Caco-2 (cell line): ENCODE measurements around the gene LAMTOR4. TPM values are rescaled to one million over a fixed set of nuclear protein-coding genes. Genes with fewer than 3 reads are reported as not detected.

Experiments used
- BruUV-seq: library from RNA; stranded (reverse); fragments of 400-500 nt; replicated peaks from 2 replicates; lab custom pipeline; 2021; lab: Mats Ljungman, UMichigan
- CTCF ChIA-PET: fragments of 300-600 bp; sonication (Branson Sonifier 250); formaldehyde crosslinking; loops from one replicate; lab custom pipeline; 2022; ENCODE audit warnings: antibody characterized with exemption; lab: Charles Lee
- POLR2A ChIA-PET: fragments of 300-600 bp; sonication (Branson Sonifier 250); formaldehyde crosslinking; loops from one replicate; lab custom pipeline; 2022; ENCODE audit warnings: antibody characterized with exemption; lab: Charles Lee
- DNase-seq, 2 experiments: peaks; one replicate each; pipeline versions ENCODE4 v3.0.0 to v3.0.0-alpha.2; 2020 to 2022
- H3K27me3 ChIP-seq: replicated peaks from 2 replicates; pipeline ENCODE4 v1.6.0; 2011; ENCODE audit warnings: low read length; ENCODE audit not compliant: control insufficient read depth, insufficient read depth
- H3K36me3 ChIP-seq: 2 replicates; pipeline ENCODE4 v1.5.1; 2011; ENCODE audit warnings: low read length; ENCODE audit not compliant: control insufficient read depth, insufficient read depth
- H3K4me1 ChIP-seq: fragments of 250-450 bp; sonication (Bioruptor Pico); 2 replicates; pipeline ENCODE4 v1.5.1; 2020; ENCODE audit warnings: mild to moderate bottlenecking
- H3K4me3 ChIP-seq: 2 replicates; pipeline ENCODE4 v1.5.1; 2011; ENCODE audit warnings: low read depth, mild to moderate bottlenecking, control low read depth, low read length
- H3K9me3 ChIP-seq: fragments of 250-450 bp; sonication (Bioruptor Pico); 2 replicates; pipeline ENCODE4 v1.5.1; 2020; ENCODE audit warnings: mild to moderate bottlenecking, moderate library complexity
- H3K27ac Mint-ChIP-seq: one replicate; pipeline ENCODE4 v1.8.0; 2022; ENCODE audit warnings: mixed read lengths; ENCODE audit not compliant: unreplicated experiment
- H3K27me3 Mint-ChIP-seq: one replicate; pipeline ENCODE4 v1.8.0; 2022; ENCODE audit warnings: mixed read lengths; ENCODE audit not compliant: insufficient read depth, unreplicated experiment
- H3K36me3 Mint-ChIP-seq: one replicate; pipeline ENCODE4 v1.8.0; 2022; ENCODE audit warnings: mild to moderate bottlenecking, mixed read lengths; ENCODE audit not compliant: insufficient read depth, unreplicated experiment
- H3K4me1 Mint-ChIP-seq: one replicate; pipeline ENCODE4 v1.8.0; 2022; ENCODE audit warnings: low read depth, mixed read lengths; ENCODE audit not compliant: unreplicated experiment
- H3K4me3 Mint-ChIP-seq: one replicate; pipeline ENCODE4 v1.8.0; 2022; ENCODE audit warnings: mild to moderate bottlenecking, moderate library complexity, mixed read lengths; ENCODE audit not compliant: unreplicated experiment
- H3K9me3 Mint-ChIP-seq: one replicate; pipeline ENCODE4 v1.8.0; 2022; ENCODE audit warnings: mixed read lengths; ENCODE audit not compliant: unreplicated experiment
- CTCF ChIP-seq, 2 experiments: fragments of 200-600 bp in 1 of 2; IDR thresholded peaks; 1 replicate in 1 of 2; 2 replicates in 1 of 2; pipeline versions ENCODE4 v1.5.1 to v1.8.0; 2011 to 2022; ENCODE audit warnings: antibody characterized with exemption in 1 of 2, control low read depth in 1 of 2, inconsistent platforms in 1 of 2, low read depth in 1 of 2, low read length in 1 of 2, mild to moderate bottlenecking in 1 of 2, moderate library complexity in 1 of 2; ENCODE audit not compliant: insufficient read depth in 1 of 2, severe bottlenecking in 1 of 2, unreplicated experiment in 1 of 2
- intact Hi-C: fragments of 100-400 bp; cut with micrococcal nuclease; formaldehyde crosslinking; loops from one replicate; pipeline ENCODE4 v1.10.0; 2022; ENCODE audit not compliant: unreplicated experiment
- total RNA-seq: library from RNA; stranded (reverse); gene quantifications from 2 replicates; pipeline ENCODE4 v1.2.3, GENCODE V29; 2022

LAMTOR4 gene
- total RNA-seq, 1 experiment from 2014 or later: 107 TPM

DNA sequence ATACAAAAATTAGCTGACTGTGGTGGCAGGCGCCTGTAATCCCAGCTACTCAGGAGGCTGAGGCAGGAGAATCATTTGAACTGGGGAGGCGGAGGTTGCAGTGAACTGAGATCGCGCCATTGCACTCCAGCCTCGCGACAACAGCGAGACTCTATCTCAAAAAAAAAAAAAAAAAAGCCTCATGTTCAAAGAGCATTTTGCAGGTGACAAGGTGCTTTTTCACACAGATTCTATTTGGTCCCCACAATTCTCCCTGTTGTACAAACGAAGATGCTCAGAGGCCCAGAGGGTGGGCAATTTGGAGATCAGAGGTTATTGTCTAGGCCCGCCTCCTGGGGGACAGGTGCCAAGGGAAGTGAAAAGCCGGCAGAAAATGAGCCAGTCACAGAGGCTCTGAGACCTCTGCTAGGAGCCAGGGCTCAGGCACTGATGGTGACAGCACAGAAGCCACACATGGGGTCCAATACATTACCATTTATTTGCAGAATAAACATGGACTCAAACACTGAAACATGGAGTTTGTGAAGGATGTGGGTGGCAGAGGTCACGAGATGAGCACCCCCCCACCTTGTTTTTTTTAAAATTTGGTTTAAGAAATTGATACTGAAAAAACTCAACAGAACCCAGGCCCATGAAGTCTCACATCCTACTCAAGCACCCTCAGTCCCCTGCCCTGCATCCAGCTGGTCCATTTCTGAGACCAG is 20.6 kb downstream of the LAMTOR4 start:
- H3K36me3 ChIP-seq: no peaks in the 10 kb centered on the region
- BruUV-seq: no TSS peak
- CTCF ChIA-PET: interaction anchor here (0.6 kb wide), 1 partner anchor 104 kb away, joined by 3 read pairs; no protein-coding TSS in a partner anchor
- H3K4me1 Mint-ChIP-seq: peaks cover 33% of the 10 kb centered on the region
- no peaks in the 10 kb centered on the region for H3K27me3 Mint-ChIP-seq
- H3K27ac Mint-ChIP-seq: no peak overlapping the region
- no peaks in the 10 kb centered on the region for H3K27me3 ChIP-seq
- H3K4me1 ChIP-seq: peaks cover 19% of the 10 kb centered on the region
- no peak for DNase-seq
- H3K9me3 ChIP-seq: no peaks in the 10 kb centered on the region
- intact Hi-C loops: no loop called here
- H3K4me3 ChIP-seq: no peak overlapping the region
- POLR2A ChIA-PET: no interaction called here
- no peak overlapping the region for H3K4me3 Mint-ChIP-seq
- H3K9me3 Mint-ChIP-seq: no peaks in the 10 kb centered on the region
- TF ChIP-seq CTCF (IDR thresholded peaks at IDR 0.05; ENCODE audit: insufficient read depth in 1 of 2, low read depth in 1 of 2, low read length in 1 of 2, severe bottlenecking in 1 of 2, unreplicated experiment in 1 of 2): no peak
- H3K36me3 Mint-ChIP-seq: no peaks in the 10 kb centered on the region

DNA sequence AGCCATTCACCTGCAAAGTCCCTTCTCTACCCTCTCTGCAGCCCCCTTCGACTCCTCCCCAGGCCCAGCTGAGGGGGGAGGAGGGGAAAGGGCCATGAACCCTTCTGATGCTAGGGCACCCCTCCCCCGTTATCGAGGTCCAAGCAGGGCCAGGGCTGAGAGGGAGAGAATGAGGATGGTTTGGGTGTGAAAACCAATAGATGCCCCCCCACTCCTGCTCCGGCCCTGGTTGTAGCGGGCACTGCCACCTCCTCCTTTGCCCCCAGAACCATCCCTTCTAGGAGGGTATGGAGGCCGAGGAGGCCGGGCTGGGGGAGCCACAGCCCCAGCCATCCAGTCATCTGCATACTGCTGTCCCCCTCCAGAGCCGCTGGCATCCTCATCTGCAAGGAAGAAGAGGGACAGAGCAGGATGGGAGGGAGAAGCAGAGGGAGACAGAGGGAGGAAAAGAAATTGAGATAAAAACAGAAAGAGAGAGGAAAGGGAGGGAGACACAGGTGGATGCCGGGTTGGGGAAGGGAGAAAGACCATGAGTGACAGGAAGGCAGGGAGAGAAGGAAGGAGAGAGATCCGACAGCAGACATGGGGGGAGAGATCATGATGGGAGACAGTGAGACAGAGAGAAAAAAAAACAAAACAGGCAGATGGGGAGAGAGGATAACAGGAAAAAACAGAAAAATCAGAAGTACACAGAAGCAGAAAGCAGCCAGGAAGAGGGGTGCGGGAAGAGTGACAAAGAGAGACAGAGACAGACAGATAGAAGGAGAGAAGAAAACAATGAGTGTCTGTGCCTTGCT is 21.6 kb downstream of the LAMTOR4 start:
- intact Hi-C loops: no loop called here
- H3K36me3 ChIP-seq: no peaks in the 10 kb centered on the region
- no peaks in the 10 kb centered on the region for H3K9me3 ChIP-seq
- Mint-ChIP-seq H3K4me1 (peaks cover 33% of the 10 kb centered on the region), H3K27me3 (no peaks in the 10 kb centered on the region), H3K27ac (no peak overlapping the region), H3K4me3 (peak overlapping the region; percentile 46), H3K36me3 (no peaks in the 10 kb centered on the region), H3K9me3 (no peaks in the 10 kb centered on the region)
- no peak for DNase-seq
- no peak overlapping the region; the same call in 1 of the 2 replicates for H3K4me3 ChIP-seq
- POLR2A ChIA-PET: no interaction called here
- no peaks in the 10 kb centered on the region for H3K27me3 ChIP-seq
- no peak for TF ChIP-seq CTCF (IDR thresholded peaks at IDR 0.05; ENCODE audit: insufficient read depth in 1 of 2, low read depth in 1 of 2, low read length in 1 of 2, severe bottlenecking in 1 of 2, unreplicated experiment in 1 of 2)
- no TSS peak for BruUV-seq
- CTCF ChIA-PET: interaction anchor here (0.6 kb wide), 1 partner anchor 103 kb away, joined by 3 read pairs; no protein-coding TSS in a partner anchor
- H3K4me1 ChIP-seq: peaks cover 19% of the 10 kb centered on the region

DNA sequence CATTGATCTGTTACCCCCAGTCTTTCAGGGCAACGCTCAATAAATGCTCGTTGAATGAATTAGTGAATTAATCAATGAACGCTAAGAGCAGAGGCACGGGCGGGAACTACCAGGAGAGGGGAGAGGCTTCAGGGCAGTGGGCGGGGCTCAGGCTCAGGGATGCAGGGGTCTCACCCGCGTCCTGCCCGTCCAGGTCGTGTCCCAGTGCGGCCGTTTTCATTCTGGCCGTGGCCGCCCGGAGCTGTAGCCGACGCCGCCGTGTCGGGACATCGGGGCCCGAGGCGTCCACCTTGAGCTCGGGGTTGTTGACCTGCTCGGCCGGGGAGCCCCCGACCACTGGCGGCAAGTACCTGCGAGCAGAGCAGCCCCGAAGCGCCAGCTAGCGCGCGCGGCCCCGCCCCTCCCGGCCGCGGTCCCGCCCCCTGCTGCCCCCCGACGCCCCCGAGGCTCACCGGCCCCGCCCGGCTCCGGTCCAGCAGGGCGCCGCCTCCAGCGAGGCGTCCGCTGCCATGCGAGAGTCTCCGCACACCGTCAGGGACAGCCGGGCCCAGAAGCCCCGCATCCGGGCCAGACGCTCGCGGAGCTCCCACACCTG is 22.5 kb downstream of the LAMTOR4 start:
- no TSS peak for BruUV-seq
- Mint-ChIP-seq H3K36me3 (no peaks in the 10 kb centered on the region), H3K27ac (no peak overlapping the region), H3K9me3 (no peaks in the 10 kb centered on the region), H3K4me1 (peaks cover 39% of the 10 kb centered on the region), H3K27me3 (no peaks in the 10 kb centered on the region), H3K4me3 (peak overlapping the region; percentile 46)
- no peak for TF ChIP-seq CTCF (IDR thresholded peaks at IDR 0.05; ENCODE audit: insufficient read depth in 1 of 2, low read depth in 1 of 2, low read length in 1 of 2, severe bottlenecking in 1 of 2, unreplicated experiment in 1 of 2)
- Histone ChIP-seq H3K4me1 (peaks cover 19% of the 10 kb centered on the region), H3K27me3 (no peaks in the 10 kb centered on the region), H3K36me3 (no peaks in the 10 kb centered on the region), H3K9me3 (no peaks in the 10 kb centered on the region), H3K4me3 (peak overlapping the region; percentile 42)
- DNase-seq: no peak
- intact Hi-C loops: no loop called here
- POLR2A ChIA-PET: no interaction called here
- CTCF ChIA-PET: interaction anchor here (0.6 kb wide), 1 partner anchor 61 kb away, joined by 4 read pairs; no protein-coding TSS in a partner anchor
